NCI-H1694 treated with DMSO at 0.1 percent for 48 hours (cell line): ENCODE measurements around the gene RAPGEF5.

Experiments used
- DNase-seq: peaks from one replicate; lab custom pipeline; 2025; lab: John Stamatoyannopoulos, UW

RAPGEF5 gene

GRCh38 chr7:22348379-22348778 lies 8.6 kb downstream of the RAPGEF5 start:
- DNase-seq = no peak

GRCh38 chr7:22346383-22347107 lies 10.4 kb downstream of the RAPGEF5 start:
- no peak for DNase-seq

GRCh38 chr7:22344655-22345054 lies 12.3 kb downstream of the RAPGEF5 start:
- DNase-seq = no peak

DNA sequence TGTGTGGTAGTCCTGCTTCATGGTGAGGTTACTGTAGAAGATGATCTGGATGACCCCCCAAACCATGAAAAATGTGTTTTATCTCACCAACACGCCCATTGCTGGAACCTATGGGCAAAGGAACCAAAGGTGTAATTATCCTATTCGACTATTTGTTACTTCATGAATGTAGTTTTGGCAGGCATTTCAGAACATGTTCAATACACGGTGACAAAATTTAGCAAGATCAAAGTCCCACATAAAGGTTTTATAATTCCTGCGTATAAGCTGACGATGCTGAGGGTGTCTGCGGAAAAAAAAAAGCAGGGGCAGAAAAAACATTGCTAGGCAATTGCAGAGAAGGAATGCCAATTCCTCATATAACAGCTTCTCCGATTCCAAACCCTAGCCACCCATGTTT lies 13.3 kb downstream of the RAPGEF5 start:
- DNase-seq = no peak

DNA sequence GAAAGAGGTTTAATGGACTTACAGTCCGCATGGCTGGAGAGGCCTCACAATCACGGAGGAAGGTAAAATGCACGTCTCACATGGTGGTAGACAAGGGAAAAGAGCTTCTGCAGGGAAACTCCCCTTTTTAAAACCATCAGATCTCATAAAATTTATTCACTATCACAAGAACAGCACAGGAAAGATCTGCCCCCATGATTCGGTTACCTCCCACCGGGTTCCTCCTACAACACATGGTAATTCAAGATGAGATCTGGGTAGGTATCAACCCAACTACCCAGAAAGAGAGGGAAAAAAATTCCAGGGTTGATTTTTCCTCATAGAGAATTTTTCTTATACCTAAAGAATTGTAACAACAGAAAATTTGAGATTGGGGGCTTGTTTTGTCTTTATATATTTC lies 13.9 kb downstream of the RAPGEF5 start:
- DNase-seq = no peak

DNA sequence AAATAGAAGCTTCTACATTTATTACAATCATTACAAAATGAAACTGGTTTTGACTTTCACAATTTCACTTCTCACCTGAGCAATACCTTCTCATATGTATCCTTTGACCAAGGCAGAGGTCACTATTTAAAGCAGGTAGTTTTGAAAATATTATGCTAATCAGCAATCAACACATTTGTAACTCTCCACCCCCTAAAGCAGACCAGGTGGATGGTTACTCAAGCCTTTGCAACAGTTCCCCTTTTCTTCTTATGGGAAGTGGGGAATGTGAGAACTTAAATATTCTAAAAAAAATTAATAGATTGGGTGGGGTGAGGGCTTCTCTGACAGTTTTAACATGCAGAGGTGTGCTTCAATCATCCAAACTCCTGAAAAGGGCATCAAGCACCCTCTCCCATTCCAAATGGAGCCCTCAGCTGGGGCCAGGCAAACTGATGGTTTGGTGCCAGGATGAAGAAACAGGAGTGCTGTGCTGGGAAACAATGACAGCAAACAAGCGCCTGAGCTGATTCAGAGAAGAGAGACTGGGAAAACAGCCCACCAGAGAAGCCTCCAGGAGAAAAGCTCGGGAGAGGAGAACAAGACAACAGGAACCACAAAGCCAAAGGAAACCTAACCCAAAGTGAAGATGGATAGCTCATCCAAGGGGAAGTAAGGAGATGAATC lies 17.1 kb downstream of the RAPGEF5 start:
- no peak for DNase-seq

GRCh38 chr7:22338877-22339276 lies 18.1 kb downstream of the RAPGEF5 start:
- DNase-seq = no peak

GRCh38 chr7:22338411-22338810 lies 18.5 kb downstream of the RAPGEF5 start:
- DNase-seq = no peak

DNA sequence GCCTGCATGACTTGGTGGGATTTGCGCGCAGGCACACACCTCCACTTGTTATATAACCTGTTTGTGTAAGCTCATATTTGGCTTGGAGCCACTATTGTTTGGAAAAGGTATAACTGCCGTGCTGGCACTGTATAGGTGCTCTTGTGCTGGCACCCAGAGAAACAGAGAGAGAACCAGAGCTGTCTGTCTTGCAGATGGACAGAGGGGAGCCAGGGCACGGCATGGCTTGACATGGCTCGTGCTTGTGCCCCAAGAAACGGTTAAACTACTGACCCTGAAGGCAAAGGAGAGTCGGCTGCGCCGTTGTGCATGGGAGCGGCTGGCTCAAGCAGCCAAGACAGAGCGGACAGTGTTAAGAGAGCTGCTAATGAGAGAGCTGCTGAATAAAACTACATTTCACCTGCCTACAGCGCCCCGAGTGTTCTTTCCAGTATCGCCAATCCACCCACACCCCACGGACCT lies 23.2 kb downstream of the RAPGEF5 start:
- no peak for DNase-seq

DNA sequence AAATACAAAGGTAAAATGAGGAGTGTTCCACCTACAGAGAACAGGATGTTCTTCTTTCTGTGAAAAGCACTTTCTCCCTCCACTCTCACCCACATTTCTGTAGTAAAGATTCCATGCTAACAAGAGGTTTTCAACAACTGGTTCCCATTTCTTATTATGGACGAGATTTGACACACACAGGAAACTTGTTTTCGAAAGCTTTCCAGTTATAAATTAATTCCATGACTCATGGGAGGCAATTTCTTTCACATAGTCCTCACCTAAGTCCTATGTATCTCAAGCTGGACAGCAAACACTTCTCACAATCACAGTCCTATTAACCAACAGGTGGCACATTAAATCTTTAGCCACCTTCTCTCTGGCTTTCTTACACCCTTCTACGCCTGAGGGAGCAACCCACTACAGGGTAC lies 24.5 kb downstream of the RAPGEF5 start:
- DNase-seq = no peak

DNA sequence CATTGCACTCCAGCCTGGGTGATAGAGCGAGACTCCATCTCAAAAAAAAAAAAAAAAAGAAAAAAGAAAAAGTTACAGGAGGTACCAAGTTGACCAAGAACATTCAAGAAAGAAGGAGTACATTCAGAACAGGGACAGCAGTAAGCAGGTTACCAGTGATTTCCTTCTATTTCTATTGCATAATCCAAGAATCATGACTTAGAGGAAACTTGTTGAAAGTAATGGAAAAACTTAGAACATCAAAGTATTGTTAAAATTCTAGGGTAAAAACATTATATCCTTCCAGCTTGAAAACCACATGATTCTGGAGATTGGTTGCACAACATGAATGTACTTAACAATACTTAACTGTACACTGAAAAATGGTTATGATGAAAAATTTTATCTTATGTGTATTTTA lies 25.2 kb downstream of the RAPGEF5 start:
- no peak for DNase-seq

GRCh38 chr7:22330903-22331302 lies 26.1 kb downstream of the RAPGEF5 start:
- no peak for DNase-seq

DNA sequence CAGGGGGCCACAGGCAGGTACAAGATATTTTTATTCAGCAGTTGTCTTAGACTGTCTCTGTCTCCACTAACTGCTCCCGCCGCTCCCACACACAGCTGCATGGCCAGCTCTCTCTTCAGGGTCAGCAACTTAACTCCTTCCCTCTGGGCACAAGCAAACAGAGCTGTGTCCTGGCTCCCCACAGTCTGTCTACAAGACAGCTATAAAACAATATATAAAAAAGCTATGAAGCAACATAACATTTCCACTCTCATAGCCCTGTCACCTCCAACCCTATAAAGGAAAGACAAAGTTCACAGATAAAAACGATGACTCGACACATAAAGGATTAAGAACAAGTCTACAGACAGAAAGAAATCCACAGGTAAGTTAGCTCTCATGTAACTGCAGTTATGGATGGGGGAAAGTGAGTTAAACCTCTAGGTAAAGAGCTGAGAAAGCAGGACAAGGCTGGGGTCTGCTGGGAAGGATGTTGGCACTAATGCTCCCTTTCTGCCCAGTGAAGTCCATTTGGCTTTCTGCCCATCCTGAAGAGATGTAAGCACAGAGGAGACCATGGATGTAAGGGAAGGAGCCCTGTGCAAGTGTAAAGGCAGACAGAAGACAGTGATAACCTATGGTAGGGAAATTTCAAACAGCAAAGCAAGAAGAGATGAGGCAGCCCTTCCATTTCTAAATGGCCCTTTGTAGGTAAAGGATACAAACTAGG lies 27.0 kb downstream of the RAPGEF5 start:
- DNase-seq = no peak

DNA sequence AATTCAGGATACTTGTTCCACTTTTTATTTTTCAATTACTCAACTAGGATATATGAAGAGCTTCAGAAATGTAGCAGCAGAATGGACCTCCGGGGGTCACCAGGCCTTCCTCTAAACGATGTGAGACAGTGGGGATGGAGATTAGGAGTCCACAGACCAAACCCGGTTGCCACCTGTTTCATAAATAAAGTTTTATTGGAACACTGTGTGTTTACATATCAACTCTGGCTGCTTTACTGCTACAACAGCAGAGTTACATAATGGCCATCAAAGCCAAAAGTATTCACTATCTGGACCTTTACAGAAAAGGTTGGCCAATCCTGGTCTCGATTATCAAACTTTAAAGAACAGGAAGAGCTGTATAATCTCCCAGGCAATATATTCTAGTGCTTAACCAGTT lies 30.8 kb downstream of the RAPGEF5 start:
- DNase-seq = no peak

DNA sequence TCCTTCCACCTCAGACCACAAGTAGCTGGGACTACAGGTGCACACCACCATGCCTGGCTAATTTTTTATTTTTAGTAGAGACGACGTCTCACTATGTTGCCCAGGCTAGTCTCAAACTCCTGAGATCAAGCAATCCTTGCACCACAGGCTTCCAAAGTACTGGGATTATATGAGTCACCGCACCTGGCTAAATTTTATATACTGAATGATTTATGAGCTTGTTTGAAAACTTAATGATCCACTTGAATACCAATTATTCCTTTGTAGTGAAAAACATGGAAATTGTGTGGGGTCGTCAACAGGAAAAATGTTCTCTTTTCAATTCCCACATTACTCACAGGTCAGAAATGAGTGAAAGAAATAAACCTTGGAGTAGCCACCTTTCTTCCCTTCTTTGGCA lies 31.3 kb downstream of the RAPGEF5 start:
- no peak for DNase-seq

- no peak for DNase-seq
Observed at GRCh38 chr7:22323714-22324113, 33.2 kb downstream of the RAPGEF5 start.

- peak; percentile 35 for DNase-seq
Observed at GRCh38 chr7:22320416-22320815, 36.5 kb downstream of the RAPGEF5 start.

DNA sequence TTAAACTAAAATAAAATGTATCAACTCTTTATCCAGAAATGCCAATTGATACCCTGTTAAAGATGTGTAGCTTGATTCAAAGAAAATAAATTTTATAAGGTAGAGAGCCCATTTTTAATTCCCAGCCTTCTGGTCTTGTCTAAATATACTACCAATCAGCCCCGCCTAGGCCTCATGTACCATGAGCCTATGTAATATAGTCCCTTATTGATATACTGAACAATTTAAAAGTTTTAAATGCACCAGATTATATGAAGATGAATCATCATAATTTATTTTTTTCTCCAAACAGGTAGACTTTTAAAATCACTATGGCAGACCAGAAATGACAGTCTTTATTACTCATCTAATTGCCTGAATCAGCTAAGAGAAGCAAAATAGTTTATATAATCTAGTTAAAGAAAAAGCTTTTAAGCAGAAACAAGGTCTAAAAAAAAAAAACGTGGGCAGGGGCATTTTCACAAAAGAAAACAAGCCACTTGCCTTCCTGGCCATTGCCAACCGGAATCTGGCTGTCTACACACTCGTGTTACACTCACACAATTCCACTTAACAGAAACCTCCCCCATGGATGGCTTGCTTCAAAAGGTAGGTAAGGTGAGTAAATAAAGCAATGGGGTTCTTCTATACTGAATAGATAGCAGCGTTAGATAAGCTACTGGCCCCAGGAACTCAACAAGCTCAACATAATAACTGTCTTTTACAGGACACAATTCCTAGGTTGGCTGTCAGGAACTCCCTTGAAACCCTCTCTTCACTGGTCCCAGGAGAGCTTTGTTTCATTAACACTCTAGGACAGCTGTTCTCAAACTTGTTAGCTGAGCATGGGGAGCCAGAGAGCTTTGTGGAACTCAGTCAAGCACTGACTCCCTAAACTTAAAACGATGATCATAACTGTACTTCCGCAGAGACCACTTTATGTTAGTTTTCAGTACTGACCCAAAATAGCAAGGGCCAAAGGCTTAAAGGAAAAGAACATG lies 37.2 kb downstream of the RAPGEF5 start:
- peak; percentile 95 for DNase-seq

- DNase-seq = no peak
Observed at GRCh38 chr7:22318376-22318775, 38.6 kb downstream of the RAPGEF5 start.

DNA sequence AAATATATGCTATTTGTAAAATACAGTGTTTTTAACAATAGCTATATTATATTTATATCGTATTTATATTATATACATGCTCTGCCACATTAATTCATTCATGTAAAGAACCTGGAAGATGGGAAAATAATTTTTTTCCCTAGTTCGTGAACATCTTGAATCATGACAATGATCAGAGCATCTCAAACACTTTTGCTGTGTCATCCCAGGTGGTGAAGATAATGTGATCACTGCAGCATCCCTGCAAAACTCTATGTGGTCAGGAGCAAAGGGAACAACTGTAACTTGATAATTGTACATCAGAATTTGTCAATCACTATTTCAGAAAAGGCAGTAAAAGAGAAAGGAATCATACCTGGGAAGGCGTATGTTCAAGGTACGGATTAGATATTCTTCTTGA lies 39.3 kb downstream of the RAPGEF5 start:
- DNase-seq = no peak

DNA sequence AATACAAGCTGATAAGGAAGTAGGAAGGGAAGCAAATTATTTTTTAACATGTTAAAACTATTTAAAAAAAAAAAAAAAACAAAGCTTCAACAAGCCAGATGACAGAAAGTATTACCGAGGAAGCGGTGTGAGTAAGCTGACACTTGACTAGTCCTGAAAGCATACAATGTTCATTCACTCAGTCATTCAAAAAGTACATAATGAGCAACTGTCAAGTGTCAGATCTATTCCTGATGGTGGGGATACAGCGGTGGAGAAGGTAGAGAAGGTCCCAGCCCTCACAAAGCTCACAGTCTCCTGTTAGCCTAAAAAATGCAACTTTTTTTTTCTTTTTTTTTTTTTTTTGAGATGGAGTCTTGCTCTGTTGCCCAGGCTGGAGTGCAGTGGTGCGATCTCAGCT lies 40.0 kb downstream of the RAPGEF5 start:
- DNase-seq = no peak

DNA sequence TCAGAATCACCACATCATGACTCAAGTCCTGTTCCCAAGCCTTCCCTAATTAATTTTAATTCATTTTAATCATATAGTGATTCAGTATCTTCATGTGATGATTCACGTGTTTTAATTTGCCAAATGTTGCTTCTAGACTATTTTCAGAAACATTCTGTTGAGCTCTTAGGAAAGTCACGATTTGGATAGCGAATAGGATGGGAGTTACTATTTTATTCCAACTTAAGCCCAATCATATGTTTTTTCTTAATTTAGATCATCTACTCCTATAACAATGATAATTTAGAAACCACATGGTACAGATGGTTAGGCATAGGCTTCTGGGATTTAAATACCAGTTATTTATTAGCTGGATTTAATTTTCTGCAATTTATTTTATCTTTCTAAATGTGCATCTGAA lies 49.1 kb downstream of the RAPGEF5 start:
- DNase-seq = no peak
